HT1080 (cell line): ENCODE data around the gene SLC25A23. TPM values are rescaled to one million over a fixed set of nuclear protein-coding genes. Genes with fewer than 3 reads are reported as not detected.
"Not testable (repeated sequence)": the region's sequence is repeated elsewhere in the genome, so short reads cannot be mapped to it uniquely, and the experiment has no call there.

ENCODE experiments used
- DNase-seq: peaks from one replicate; pipeline ENCODE4 v3.0.0-alpha.2; 2015; ENCODE audit warnings: low read depth
- total RNA-seq: library from RNA; depleted of rRNA; stranded (reverse); fragments of >200 nt; shearing (Covaris generic); gene quantifications from 2 replicates; pipeline ENCODE4 v1.2.3, GENCODE V29; 2014

Gene SLC25A23
- total RNA-seq, 1 experiment from 2014 or later = 39.5 TPM

GRCh38 chr19:6457958-6458694 is 1.5 kb downstream of the SLC25A23 start:
- DNase-seq = no peak

GRCh38 chr19:6455924-6456323 is 3.7 kb downstream of the SLC25A23 start:
- no peak for DNase-seq

- DNase-seq = no peak
Measured at GRCh38 chr19:6453951-6454565, 5.5 kb downstream of the SLC25A23 start.

GRCh38 chr19:6452899-6453298 is 6.7 kb downstream of the SLC25A23 start:
- DNase-seq = no peak

- no peak for DNase-seq
Measured at GRCh38 chr19:6452223-6452614, 7.4 kb downstream of the SLC25A23 start.

GRCh38 chr19:6451583-6452222 is 7.9 kb downstream of the SLC25A23 start:
- DNase-seq = no peak

GRCh38 chr19:6450166-6450565 is 9.4 kb downstream of the SLC25A23 start:
- DNase-seq = no peak

GRCh38 chr19:6448045-6448444 is 11.5 kb downstream of the SLC25A23 start:
- DNase-seq = no peak

GRCh38 chr19:6446452-6446851 is 13.1 kb downstream of the SLC25A23 start:
- DNase-seq = no peak

GRCh38 chr19:6443986-6444385 is 15.6 kb downstream of the SLC25A23 start:
- DNase-seq = no peak

- DNase-seq = no peak
Measured at GRCh38 chr19:6442087-6442688, 17.4 kb downstream of the SLC25A23 start.

GRCh38 chr19:6440905-6441304 is 18.7 kb downstream of the SLC25A23 start:
- DNase-seq = no peak

- DNase-seq = no peak
Measured at GRCh38 chr19:6439743-6440142, 19.8 kb downstream of the SLC25A23 start.

GRCh38 chr19:6433663-6434062 is 25.9 kb downstream of the SLC25A23 start, which contains the start of gene SLC25A41:
SLC25A41 (minus strand) TSS chr19:6433763; CDS start chr19:6433693, 70 bp downstream.
- DNase-seq = no peak

- DNase-seq = no peak
Measured at GRCh38 chr19:6433165-6433564, 26.4 kb downstream of the SLC25A23 start.

- no peak for DNase-seq
Measured at GRCh38 chr19:6431891-6432290, 27.7 kb downstream of the SLC25A23 start.

- no peak for DNase-seq
Measured at GRCh38 chr19:6429419-6430221, 30.0 kb downstream of the SLC25A23 start.

GRCh38 chr19:6428692-6429418 is 30.7 kb downstream of the SLC25A23 start:
- not testable (repeated sequence) for DNase-seq

GRCh38 chr19:6427131-6427530 is 32.5 kb downstream of the SLC25A23 start:
- DNase-seq = no peak
